Erythroblast (primary cell): Measurements from ENCODE around the gene BCAR3.

ENCODE experiments used
- DNase-seq, 2 experiments: peaks; one replicate each; lab custom pipeline; 2025; lab: John Stamatoyannopoulos, UW
- GATA1 ChIP-seq: IDR thresholded peaks from 2 replicates; pipeline ENCODE4 v1.6.1; 2011; ENCODE audit warnings: low read depth, mild to moderate bottlenecking, control low read depth, low read length, moderate library complexity
- POLR2A ChIP-seq: IDR thresholded peaks from 2 replicates; pipeline ENCODE4 v1.6.1; 2011; ENCODE audit warnings: mild to moderate bottlenecking, low read length

The BCAR3 gene

GRCh38 chr1:93609536-93609935, 72.1 kb downstream of the BCAR3 start:
- TF ChIP-seq POLR2A (no peak), GATA1 (no peak)
- no peak for DNase-seq

DNA sequence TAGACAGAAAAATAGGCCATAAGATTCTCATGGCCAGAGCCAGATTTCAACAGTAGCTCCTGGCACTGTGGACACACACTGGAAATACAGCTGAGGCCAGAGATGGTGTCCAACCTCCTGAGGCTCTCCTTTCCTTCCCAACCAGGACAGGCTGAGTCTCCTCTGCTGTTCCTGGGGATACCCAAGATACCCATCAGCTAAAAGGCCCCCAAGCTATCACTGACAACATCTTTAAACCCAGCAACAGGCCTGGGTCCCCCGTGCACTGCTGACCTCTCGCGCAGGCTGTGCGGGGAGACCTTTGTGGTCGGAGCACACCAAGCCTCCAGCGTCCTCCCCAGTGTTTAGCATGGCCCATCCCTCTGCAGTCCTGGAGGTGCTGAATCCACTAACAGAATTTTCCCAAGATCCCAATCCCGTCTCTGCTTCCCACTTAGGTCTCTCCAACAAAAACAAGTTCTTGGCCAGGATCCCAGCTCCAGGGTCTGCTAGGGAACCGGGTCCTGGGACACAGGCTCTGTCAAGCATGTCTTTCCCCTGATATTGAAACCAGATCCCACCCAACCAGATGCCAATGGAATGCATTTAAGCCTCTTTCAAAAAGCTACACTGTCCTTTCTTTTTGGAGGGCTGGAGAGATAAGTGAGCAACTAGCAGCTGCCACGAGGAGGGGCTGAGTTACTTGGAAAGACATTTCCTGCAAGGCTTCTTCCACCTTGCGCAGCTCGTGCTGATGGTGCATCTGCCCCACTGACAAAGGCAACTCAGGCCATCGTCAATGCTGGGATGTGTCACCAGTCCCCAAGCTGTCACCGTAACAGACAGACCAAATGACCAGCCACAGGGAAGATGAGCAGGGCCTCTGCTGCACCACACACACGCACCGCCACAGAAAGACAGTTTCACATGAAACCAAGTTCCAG, 73.2 kb downstream of the BCAR3 start:
- no peak for TF ChIP-seq POLR2A
- TF ChIP-seq GATA1: no peak
- DNase-seq: no peak

DNA sequence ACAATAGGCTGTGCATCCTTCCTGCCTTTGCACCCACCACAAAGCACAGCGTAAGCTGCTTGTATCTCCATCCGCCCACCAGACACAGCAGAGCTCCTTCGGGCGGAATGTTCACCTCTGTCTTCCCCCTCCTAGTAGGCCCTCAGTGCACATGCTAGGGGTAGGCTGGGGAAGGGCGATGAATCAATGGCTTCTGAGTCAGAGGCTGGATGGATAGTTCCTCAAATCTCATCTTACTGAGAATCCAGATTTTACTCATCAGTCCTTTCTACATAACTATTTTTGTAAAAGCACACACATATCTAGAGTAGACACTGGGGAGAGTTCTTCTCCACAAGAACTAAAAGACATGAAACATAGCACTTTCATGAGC, 73.8 kb downstream of the BCAR3 start:
- TF ChIP-seq GATA1: no peak
- TF ChIP-seq POLR2A: no peak
- no peak for DNase-seq

DNA sequence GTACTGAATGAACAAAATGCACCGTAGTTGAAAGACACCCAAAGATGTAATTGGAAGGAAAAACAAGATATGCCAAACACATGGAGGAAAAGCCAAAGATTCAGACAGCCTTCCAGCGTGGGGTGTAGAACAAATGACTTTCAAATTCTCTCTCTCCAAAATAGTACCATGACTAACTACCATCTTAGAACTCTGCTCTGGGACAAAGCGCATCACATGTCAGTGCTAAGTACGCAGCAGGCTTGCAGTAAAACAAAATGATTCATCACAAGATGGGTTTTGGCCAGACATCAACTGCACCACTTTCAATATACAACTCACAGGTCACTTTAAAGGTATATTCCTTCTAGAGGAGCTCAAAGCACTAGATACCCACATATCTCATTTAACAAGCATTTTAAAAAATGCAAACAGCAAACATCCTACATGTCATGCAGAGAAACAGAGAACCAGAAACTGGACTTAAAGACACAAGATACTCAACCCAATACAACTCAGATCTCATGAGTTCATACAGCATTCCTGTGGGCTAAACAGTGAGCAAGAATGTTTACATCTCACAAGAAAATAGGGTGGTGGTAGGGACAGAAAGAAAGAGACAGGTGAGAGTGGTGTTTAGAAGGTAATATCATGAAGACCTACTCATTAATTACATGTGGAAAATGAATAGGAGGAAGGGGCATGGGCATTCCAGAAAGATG, 75.7 kb downstream of the BCAR3 start:
- DNase-seq: no peak
- no peak for TF ChIP-seq GATA1

DNA sequence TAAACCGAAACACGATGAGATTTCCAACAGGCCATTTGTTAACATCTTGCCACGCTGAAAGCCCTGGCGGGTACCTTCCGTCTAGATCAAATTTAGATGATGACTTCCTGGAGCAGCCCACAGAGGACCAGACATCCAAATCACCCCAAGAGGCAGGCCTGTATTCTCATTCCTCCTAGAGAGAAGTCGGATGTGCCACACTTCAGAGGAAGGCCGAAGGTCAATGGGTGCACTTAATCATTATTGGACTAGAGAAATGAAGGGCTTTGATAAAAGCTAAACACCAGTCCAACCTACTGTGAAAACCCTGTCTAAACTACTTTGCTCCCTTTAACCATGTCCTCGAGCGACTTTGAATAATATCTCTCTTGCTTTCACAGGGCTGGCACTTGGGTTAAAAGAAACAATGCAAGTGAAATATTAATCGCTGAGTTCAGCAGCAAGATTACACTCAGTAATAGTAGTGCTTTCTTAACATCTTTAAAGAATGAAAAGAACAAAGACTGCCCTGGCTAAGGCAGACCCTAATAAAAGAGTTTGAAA, 76.5 kb downstream of the BCAR3 start:
- no peak for TF ChIP-seq POLR2A
- no peak for TF ChIP-seq GATA1
- DNase-seq: no peak

GRCh38 chr1:93604411-93604810, 77.2 kb downstream of the BCAR3 start:
- TF ChIP-seq POLR2A (no peak), GATA1 (no peak)
- DNase-seq: no peak

- DNase-seq: no peak
Measured at GRCh38 chr1:93603601-93604000, 78.0 kb downstream of the BCAR3 start.

GRCh38 chr1:93603106-93603505, 78.5 kb downstream of the BCAR3 start:
- no peak for TF ChIP-seq GATA1
- no peak for TF ChIP-seq POLR2A
- DNase-seq: no peak

More at GRCh38 chr1:93603601-93604000, 78.0 kb downstream of the BCAR3 start:
- no peak for TF ChIP-seq POLR2A
- TF ChIP-seq GATA1: no peak

DNA sequence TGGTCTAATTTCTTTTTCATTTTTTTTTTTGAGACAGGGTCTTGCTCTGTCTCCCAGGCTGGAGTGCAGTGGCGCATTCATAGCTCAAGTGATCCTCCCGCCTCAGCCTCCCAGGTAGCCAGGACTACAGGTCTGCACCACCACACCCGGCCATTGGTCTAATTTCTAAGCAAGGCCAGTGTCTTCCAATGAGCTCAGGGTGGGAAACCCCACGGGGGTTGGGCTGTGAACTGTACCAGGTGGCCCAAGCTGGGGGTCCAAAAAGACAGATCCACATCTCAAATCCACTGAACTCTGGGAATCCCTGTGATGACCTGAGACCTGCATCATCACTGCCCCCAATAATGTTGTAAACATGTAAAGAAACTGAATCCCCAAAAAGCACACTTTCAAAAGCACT, 79.5 kb downstream of the BCAR3 start:
- no peak for TF ChIP-seq POLR2A
- no peak for TF ChIP-seq GATA1
- DNase-seq: no peak

DNA sequence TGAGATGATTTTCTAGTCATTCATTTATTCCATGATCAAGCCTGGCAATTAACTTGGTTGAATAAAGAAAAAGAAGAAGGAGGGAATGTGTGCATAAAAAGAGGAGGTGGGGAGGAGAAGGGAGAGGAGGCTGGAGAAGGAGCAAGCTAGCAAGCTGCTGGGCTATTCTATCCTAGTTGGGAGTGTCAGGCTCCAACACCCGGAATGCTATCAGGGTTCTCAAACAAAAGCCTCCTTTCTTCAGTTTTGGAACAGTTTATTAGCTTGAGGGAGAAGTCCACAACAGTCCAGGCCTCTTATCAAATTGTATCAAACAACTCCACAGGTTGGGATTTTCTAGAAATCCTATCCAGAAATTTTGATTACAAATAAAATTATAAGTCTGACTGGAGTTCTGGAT, 80.0 kb downstream of the BCAR3 start:
- no peak for TF ChIP-seq POLR2A
- no peak for TF ChIP-seq GATA1
- no peak for DNase-seq

DNA sequence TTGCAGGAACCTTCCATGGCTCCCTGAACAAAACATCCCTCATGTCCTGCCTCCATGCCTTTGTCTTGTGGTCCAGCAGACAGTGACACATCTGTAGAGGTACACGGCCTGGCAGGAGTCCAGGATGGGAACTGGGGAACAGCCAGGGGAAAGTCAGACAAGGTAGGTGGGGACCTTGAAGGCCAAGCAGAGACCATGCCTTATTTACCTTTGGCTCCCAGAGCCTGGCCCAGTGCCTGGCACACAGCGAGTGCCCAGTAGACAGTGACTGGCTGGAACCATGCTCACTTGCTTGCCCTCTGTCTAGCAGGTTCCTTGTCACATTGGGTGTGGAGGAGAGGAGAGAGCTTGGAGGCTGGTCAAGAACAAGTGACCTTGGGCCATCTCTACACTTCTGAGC, 81.0 kb downstream of the BCAR3 start:
- TF ChIP-seq POLR2A: no peak
- no peak for TF ChIP-seq GATA1
- DNase-seq: no peak

GRCh38 chr1:93599479-93599878, 82.2 kb downstream of the BCAR3 start:
- no peak for TF ChIP-seq GATA1
- TF ChIP-seq POLR2A: no peak
- DNase-seq: no peak

GRCh38 chr1:93598861-93599439, 82.7 kb downstream of the BCAR3 start:
- TF ChIP-seq POLR2A: no peak
- TF ChIP-seq GATA1: no peak
- DNase-seq: no peak

DNA sequence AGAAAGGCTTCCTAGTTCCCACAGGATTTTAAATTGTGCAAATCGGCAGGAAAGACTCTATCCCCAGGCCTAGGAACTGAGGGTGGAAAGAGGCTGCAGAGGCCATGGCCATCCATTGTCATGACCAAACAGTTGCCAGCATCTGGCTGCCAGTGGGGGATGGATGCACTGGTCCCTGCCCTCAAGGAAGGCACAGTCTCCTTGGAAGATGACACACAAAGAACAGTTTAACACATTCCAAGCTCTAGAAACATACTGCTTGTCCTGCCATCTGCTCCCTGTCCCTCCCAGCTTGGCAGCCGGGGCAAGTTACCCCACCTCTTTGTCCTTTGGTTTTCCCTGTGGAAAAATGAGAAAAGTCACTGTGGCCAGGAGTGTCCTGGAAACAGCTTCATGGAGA, 83.2 kb downstream of the BCAR3 start:
- DNase-seq: no peak

More for the DNA sequence above, 83.2 kb downstream of the BCAR3 start:
- TF ChIP-seq GATA1: no peak
- no peak for TF ChIP-seq POLR2A
